SH-SY5Y (cell line): ENCODE measurements around the gene AP3B1.

ENCODE experiments used
- GATA2 ChIP-seq: IDR thresholded peaks from 2 replicates; pipeline ENCODE4 v1.6.1; 2011; ENCODE audit warnings: mild to moderate bottlenecking, low read depth, low read length
- GATA3 ChIP-seq: IDR thresholded peaks from 2 replicates; pipeline ENCODE4 v1.6.1; 2011; ENCODE audit warnings: low read depth, mild to moderate bottlenecking, low read length, moderate library complexity

Gene AP3B1

DNA sequence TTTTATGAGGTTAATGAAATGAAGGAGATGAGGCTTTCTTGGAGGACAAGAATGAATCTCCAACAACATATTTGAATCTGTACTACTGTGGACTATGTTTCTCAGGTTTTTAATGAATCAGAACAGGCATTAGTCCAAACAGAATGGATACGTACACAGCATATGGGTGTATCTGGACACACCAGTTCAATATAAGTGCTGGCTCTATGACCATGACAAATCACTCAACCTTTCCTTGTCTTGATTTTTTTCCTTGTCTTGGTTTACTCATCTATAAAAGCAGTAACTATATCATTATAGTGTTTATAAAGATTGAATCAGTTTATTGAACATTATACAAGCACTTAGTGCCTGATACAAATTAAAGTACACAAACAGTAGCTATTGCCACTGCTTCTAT lies 104.1 kb downstream of the AP3B1 start:
- TF ChIP-seq GATA3 (no peak), GATA2 (no peak)

DNA sequence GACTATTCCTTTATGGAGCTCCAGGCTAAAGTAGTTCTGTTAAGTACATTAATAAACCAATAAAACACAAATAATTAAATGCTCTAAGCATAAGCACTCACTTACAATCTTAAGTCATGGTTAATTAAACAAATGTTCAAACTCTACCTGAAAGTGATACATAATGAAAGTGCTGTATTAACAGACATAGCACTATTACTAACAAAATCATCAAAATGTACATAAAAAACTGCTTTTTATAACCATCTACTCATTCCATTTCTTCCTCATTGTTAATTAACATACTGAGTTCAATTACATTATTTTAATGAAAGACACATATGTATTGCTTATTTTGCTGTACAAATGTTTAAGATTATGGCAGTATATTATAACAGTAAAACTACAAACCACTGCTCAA lies 107.3 kb downstream of the AP3B1 start:
- TF ChIP-seq GATA2 = no peak

DNA sequence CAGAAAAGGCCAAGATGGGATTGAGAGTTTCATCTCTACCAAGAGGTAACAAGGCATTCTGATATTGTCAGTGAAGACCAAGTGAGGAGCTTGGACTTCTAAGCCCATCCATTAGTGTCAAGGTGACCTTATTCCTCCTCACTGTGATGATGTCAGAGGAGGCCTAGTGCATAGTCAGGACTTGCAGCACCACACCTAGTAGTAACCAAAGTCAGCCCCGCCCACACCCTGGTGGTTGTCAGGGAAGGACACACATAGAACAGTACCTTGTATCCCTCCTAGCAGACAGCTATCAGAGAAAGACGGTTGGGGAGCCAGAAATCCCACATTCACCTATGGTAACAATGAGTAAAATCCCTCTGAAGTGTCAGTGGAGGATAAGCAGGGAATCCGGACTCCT lies 111.7 kb downstream of the AP3B1 start:
- TF ChIP-seq GATA3 = no peak
- TF ChIP-seq GATA2 = no peak

DNA sequence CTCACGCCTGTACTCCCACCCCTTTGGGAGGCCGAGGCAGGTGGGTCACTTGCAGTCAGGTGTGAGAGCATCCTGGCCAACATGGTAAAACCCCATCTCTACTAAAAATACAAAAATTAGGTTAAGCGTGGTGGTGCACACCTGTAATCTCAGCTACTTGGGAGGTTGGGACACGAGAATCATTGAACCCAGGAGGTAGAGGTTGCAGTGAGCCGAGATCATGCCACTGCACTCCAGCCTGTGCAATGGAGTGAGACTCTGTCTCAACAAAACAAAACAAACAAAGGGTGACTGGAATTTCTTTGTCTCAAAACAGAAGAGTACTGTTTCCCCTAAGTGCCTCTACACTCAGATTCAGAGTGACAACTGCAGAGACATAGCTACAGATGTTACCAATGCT lies 116.1 kb downstream of the AP3B1 start:
- no peak for TF ChIP-seq GATA3
- TF ChIP-seq GATA2 = no peak

- TF ChIP-seq GATA3 (no peak), GATA2 (no peak)
Measured at GRCh38 chr5:78162253-78162862, 132.1 kb downstream of the AP3B1 start.

DNA sequence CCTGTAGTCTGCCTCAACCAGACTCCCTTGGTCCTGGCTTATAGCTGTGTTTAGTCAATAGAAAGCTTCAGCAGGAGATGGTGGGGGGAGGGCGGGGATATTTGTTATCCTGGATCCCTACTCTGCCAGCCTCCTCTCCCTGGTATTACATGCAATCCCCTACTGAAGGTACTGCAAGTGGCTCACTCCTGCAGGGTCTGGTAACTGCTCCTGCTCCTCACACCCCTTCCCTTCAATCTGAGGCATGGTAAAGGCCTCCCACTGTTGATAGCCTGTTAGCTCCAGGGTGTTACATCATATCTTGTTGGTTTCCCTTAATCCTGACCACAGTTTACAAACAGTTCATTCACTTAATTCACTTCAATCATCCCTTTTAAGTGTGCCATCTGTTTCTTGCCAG lies 137.5 kb downstream of the AP3B1 start:
- TF ChIP-seq GATA3 (no peak), GATA2 (no peak)

GRCh38 chr5:78151594-78152271 lies 142.8 kb downstream of the AP3B1 start:
- TF ChIP-seq GATA3 (no peak), GATA2 (no peak)

- TF ChIP-seq GATA3 = no peak
- TF ChIP-seq GATA2 = no peak
Measured at GRCh38 chr5:78137290-78137689, 157.2 kb downstream of the AP3B1 start.

DNA sequence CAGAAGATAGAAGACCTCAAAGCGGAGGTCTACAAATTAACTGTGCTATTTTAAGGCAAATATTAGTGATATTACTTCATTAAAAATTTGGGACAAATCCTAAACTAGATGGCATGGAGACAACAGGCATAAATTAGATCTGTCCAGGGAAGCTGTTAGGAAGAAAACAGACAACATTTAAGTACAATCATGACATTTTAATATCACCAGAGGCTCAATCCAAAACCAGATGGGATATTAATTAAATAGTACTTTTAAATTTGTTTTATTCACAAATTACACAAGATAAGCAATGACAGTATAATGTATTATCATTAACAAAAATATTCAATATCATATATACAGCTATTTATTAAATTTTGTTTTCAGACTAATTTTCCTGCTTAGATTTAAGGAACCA lies 161.1 kb downstream of the AP3B1 start:
- TF ChIP-seq GATA3 (no peak), GATA2 (no peak)

GRCh38 chr5:78132507-78132906 lies 162.0 kb downstream of the AP3B1 start:
- TF ChIP-seq GATA2 (no peak), GATA3 (no peak)

DNA sequence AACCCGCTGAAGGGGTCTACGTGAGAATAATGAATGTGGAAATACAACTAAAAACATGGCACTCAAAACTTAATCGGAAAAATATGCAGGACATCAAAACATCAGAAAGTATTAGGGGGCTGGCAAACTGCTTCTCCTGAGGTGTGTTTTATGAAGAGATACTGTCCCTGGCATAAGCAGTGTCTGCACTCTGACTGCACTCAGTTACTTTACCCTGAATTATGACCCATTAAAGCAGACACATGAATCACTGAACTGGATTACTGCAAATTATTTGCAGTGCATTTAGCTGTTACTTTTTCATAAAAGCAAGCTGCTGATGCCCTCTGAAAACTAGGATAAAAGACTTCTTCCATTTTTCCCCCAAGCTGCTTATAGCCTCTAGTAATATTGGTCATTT lies 164.9 kb downstream of the AP3B1 start:
- TF ChIP-seq GATA2 (no peak), GATA3 (no peak)

- no peak for TF ChIP-seq GATA2
- TF ChIP-seq GATA3 = no peak
Measured at GRCh38 chr5:78127875-78128274, 166.6 kb downstream of the AP3B1 start.

GRCh38 chr5:78126536-78126935 lies 168.0 kb downstream of the AP3B1 start:
- TF ChIP-seq GATA2 (no peak), GATA3 (no peak)

DNA sequence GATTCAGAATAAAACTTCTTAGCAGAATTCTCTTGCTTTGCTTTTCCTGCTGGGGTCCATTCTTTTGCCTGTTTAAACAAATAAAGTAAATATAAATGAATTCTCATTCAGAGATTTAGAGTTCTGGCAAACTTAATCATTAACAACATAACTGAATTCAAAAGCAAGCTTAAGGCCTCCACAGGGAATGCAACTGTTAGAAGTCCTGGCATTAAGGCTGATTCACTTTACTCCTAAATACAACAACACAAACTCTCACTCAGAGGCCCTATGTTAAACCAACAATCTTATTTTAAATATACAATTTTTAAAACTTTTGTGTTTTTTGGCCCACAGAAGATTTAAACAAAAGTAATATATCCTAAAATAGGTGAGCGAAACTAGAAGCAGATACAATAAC lies 178.3 kb downstream of the AP3B1 start:
- TF ChIP-seq GATA3 = no peak
- no peak for TF ChIP-seq GATA2

- TF ChIP-seq GATA2 (no peak), GATA3 (no peak)
Measured at GRCh38 chr5:78113689-78114264, 180.7 kb downstream of the AP3B1 start.
